Activated CD8-positive, alpha-beta memory T cell treated with anti-CD3 and anti-CD28 coated beads for 48 hours (primary cell): ENCODE measurements around the gene MICU1.
"Not testable (repeated sequence)": the region's sequence is repeated elsewhere in the genome, so short reads cannot be mapped to it uniquely, and the experiment has no call there.

Source experiments
- DNase-seq, 3 experiments: peaks; one replicate each; pipeline ENCODE4 v3.0.0-alpha.2; 2020; ENCODE audit warnings: low read depth in 2 of 3, low spot score in 2 of 3

Gene MICU1

GRCh38 chr10:72459301-72459700 lies 166.6 kb downstream of the MICU1 start:
- no peak for DNase-seq

GRCh38 chr10:72455889-72456595 lies 169.8 kb downstream of the MICU1 start:
- no peak for DNase-seq

- DNase-seq = no peak
Measured at GRCh38 chr10:72449941-72450441, 175.9 kb downstream of the MICU1 start.

- no peak for DNase-seq
Measured at GRCh38 chr10:72445851-72446250, 180.0 kb downstream of the MICU1 start.

GRCh38 chr10:72442969-72443368 lies 182.9 kb downstream of the MICU1 start:
- DNase-seq = not testable (repeated sequence)

- DNase-seq = no peak
Measured at GRCh38 chr10:72435570-72435969, 190.3 kb downstream of the MICU1 start.

GRCh38 chr10:72430936-72431335 lies 194.9 kb downstream of the MICU1 start:
- not testable (repeated sequence) for DNase-seq

GRCh38 chr10:72429931-72430330 lies 195.9 kb downstream of the MICU1 start:
- DNase-seq = no peak

GRCh38 chr10:72426986-72427385 lies 198.9 kb downstream of the MICU1 start:
- DNase-seq = no peak

- no peak for DNase-seq
Measured at GRCh38 chr10:72425133-72425532, 200.7 kb downstream of the MICU1 start.

- no peak for DNase-seq
Measured at GRCh38 chr10:72424561-72424960, 201.3 kb downstream of the MICU1 start.

GRCh38 chr10:72423426-72423825 lies 202.5 kb downstream of the MICU1 start:
- no peak for DNase-seq

GRCh38 chr10:72421885-72422540 lies 203.9 kb downstream of the MICU1 start:
- DNase-seq = no peak

GRCh38 chr10:72419241-72419640 lies 206.6 kb downstream of the MICU1 start:
- no peak for DNase-seq

GRCh38 chr10:72418679-72419078 lies 207.2 kb downstream of the MICU1 start:
- DNase-seq = no peak

GRCh38 chr10:72417971-72418370 lies 207.9 kb downstream of the MICU1 start:
- DNase-seq = no peak

- DNase-seq = no peak
Measured at GRCh38 chr10:72416661-72417060, 209.2 kb downstream of the MICU1 start.

- no peak for DNase-seq
Measured at GRCh38 chr10:72414642-72415041, 211.2 kb downstream of the MICU1 start.

- DNase-seq = no peak
Measured at GRCh38 chr10:72409167-72409566, 216.7 kb downstream of the MICU1 start.

GRCh38 chr10:72407927-72408600 lies 217.8 kb downstream of the MICU1 start:
- DNase-seq = no peak

GRCh38 chr10:72407471-72407870 lies 218.4 kb downstream of the MICU1 start:
- no peak for DNase-seq

- not testable (repeated sequence) for DNase-seq
Measured at GRCh38 chr10:72395581-72395980, 230.3 kb downstream of the MICU1 start.
